Measurements from ENCODE around the gene R3HDML.

The R3HDML gene

DNA sequence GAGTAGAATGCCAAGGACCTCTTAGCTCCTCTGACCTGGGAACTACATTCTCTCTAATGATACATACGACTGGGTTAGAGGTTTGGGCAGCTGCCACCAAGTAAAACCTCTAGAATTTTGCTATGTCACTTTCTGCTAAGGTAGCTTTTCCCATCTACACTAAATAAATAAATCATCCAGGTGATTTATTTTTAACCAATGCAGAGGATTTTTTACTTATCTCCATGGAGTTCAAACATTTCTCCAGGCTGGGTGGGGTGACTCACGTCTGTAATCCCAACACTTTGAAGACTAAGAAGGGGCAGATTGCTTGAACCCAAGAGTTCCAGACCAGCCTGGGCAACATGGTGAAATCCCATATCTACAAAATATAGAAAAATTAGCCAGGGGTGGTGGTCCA, 45.8 kb downstream of the R3HDML start:
- Mint-ChIP-seq H3K36me3 (no peaks in the 10 kb centered on the region), H3K4me3 (no peak overlapping the region), H3K4me1 (peaks cover 3% of the 10 kb centered on the region), H3K27ac (no peak overlapping the region), H3K9me3 (no peaks in the 10 kb centered on the region), H3K27me3 (peaks cover 4% of the 10 kb centered on the region)

DNA sequence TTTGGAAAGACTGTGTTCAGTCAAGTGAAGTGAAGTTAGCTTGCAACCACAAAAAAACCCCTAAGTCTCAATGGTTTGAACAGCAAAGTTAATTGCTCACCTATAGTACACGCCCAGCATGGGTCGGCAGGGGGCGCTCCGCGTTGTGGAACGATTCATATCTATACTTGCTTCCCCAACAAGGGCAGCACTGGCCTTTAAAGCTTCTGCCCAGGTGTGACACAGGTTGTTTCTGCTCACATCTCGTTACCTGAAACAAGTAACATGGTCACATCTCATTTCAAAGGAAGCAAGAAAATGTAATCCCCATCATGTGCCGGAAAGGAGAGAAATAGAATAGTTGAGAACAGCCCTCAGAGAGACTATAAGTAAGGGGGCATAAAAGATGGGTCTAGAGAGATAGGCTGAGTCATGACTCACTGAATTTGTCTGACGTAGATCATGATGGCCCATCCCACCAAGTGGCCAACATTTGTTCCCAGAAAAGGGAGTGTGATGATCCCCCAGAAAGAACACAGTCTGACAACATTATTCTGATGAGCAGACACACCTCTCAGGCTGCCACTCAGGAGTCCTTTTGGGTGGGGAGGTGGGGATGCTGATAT, 47.7 kb downstream of the R3HDML start:
- Mint-ChIP-seq H3K36me3 (no peaks in the 10 kb centered on the region), H3K9me3 (no peaks in the 10 kb centered on the region), H3K4me1 (peaks cover 8% of the 10 kb centered on the region), H3K4me3 (no peak overlapping the region), H3K27ac (no peak overlapping the region), H3K27me3 (peaks cover 6% of the 10 kb centered on the region)

DNA sequence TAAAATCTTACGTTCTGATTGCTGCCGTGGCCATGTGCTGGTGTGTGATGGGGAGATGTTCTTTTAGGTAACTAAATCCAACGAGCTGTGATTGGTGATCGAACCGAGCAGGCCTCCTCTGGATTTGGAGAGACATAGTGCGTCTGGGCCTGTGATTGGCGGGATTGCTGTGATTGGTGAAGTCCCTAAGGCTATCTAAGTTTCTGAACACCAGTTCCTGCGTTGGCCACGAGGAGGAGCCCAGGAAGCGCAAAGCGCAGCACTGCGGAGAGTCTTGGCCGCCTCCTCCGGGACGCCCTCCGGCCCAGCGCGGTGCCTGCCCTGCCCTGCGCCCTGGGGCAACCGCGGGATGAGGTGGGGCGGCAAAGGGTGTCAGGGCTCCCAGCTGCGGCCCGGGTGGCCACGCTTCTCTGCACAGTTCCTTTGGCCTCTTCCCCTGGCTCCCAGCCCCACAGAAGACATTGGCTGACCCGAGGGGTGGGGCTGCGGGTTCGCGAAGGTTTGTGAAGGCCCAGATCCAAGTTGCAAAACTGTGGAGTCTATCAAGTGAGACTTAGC, 51.7 kb downstream of the R3HDML start:
- Mint-ChIP-seq H3K9me3 (no peaks in the 10 kb centered on the region), H3K36me3 (no peaks in the 10 kb centered on the region), H3K27me3 (peaks cover 5% of the 10 kb centered on the region), H3K4me3 (no peak overlapping the region), H3K27ac (no peak overlapping the region), H3K4me1 (peaks cover 8% of the 10 kb centered on the region)

DNA sequence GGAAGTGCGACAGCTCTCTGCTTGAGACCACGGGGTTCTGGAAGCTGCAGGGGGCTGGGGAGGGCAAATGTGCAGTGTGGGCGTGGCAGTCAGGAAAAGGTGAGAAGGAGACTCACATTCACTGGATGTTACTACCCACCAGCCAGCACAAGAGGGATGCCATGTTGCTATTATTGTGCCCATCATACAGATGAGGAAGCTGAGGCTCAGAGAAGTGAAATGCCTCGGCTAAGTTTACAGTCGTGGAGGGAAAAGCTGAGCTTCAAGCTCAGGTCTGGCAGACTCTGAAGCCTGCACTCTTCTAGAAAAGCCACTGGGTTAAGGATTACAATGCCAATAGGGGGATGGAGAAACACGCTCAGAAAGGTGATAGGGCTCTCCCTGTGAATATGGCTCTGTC, 53.0 kb downstream of the R3HDML start:
- Mint-ChIP-seq H3K9me3 (no peaks in the 10 kb centered on the region), H3K36me3 (no peaks in the 10 kb centered on the region), H3K27me3 (peaks cover 5% of the 10 kb centered on the region), H3K4me3 (no peak overlapping the region), H3K27ac (no peak overlapping the region), H3K4me1 (peaks cover 4% of the 10 kb centered on the region)

DNA sequence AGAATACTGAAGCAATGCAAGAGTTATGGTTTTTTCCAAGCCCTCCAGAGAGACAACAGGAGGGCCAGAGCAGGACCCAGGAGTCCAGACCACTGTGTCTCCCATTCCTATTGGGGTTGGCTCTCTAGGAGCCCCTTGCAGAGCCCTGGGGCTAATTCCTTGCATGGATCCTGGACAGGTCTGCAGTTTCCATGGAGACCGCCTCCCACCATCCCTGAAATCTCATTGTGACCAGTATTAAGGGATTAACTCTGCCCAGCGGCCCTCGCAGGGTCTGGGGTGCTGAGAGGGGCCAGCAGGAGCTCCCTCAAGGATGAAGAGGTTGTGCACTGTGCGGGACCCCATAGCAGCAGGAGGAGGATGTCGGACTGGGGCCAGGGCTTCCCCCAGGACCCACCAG, 53.4 kb downstream of the R3HDML start:
- H3K27me3 Mint-ChIP-seq = peaks cover 5% of the 10 kb centered on the region
- no peaks in the 10 kb centered on the region for H3K36me3 Mint-ChIP-seq
- no peaks in the 10 kb centered on the region for H3K9me3 Mint-ChIP-seq
- H3K4me1 Mint-ChIP-seq = peaks cover 4% of the 10 kb centered on the region
- H3K4me3 Mint-ChIP-seq = no peak overlapping the region
- H3K27ac Mint-ChIP-seq = no peak overlapping the region

DNA sequence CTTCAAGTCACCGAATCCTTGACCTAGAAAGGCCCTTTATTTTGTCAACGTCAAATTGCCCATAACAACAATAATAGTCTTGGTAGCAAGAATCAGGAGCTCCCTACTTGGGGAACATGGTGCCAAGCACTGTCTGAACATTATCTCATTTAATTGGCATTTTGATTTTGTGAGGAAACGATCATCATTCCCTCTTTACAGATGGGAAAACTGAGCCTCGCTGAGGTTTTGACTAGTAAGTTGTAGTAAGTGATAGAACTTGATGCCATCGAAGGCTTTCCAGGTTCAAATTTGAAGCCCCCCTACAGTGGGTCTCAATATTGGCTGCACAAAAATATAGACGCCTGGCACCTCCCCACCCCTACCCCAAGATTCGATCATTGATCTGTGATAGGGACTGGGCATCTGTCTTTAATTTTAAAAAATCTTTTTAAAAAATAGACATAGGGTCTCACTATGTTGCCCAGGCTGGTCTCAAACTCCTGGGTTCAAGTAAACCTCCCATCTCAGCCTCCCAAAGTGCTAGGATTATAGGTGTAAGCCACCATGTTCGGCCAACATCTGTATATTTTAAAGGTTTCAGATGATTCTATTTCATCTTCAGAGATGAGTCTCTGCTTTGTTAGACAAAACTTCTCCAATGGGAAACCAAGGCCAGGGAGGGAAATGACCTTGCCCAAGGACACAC, 55.4 kb downstream of the R3HDML start:
- H3K36me3 Mint-ChIP-seq = no peaks in the 10 kb centered on the region
- peaks cover 4% of the 10 kb centered on the region for H3K4me1 Mint-ChIP-seq
- H3K4me3 Mint-ChIP-seq = no peak overlapping the region
- H3K27ac Mint-ChIP-seq = no peak overlapping the region
- peaks cover 4% of the 10 kb centered on the region for H3K27me3 Mint-ChIP-seq
- no peaks in the 10 kb centered on the region for H3K9me3 Mint-ChIP-seq

DNA sequence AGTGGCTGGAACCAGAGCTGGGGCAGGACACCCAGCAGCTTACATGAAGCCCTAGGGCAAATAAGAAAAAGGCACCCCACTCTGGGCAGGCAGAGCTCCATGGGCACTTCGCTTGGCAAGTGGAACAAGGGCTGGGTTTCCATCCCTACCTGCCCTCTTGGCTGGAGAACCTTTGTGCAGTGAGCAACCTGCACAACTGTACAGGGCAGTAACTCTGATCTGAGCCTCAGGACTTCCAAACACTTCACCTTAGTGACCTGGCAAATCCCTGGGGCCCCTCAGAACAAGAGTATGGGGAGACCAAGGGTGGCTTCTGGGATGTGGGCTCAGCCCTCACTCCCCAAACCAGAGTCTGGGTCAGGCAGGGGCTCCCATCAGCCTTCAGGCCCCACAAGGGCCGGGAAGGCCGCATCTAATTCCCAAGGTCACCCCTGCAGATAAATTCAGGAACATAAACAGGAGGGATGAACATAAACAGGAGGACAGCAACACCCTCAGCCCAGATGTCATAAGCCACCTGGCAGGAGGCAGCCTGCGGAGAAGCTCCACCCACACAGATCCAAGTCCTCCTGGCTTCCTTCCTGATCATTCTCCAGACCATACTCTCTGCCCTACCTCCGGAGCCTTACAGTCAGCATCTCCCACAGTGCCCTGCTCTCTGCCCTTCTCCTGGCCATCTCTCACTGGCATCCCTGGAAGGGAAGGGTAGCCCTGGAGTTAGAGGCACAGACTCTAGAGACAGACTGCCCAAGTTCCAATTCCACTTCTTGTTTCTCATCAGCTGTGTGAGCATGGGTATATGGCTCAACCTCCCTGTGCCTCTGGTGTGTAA, 56.1 kb downstream of the R3HDML start:
- Mint-ChIP-seq H3K9me3 (no peaks in the 10 kb centered on the region), H3K27ac (no peak overlapping the region), H3K4me1 (peaks cover 4% of the 10 kb centered on the region), H3K36me3 (no peaks in the 10 kb centered on the region), H3K4me3 (no peak overlapping the region), H3K27me3 (peaks cover 2% of the 10 kb centered on the region)

DNA sequence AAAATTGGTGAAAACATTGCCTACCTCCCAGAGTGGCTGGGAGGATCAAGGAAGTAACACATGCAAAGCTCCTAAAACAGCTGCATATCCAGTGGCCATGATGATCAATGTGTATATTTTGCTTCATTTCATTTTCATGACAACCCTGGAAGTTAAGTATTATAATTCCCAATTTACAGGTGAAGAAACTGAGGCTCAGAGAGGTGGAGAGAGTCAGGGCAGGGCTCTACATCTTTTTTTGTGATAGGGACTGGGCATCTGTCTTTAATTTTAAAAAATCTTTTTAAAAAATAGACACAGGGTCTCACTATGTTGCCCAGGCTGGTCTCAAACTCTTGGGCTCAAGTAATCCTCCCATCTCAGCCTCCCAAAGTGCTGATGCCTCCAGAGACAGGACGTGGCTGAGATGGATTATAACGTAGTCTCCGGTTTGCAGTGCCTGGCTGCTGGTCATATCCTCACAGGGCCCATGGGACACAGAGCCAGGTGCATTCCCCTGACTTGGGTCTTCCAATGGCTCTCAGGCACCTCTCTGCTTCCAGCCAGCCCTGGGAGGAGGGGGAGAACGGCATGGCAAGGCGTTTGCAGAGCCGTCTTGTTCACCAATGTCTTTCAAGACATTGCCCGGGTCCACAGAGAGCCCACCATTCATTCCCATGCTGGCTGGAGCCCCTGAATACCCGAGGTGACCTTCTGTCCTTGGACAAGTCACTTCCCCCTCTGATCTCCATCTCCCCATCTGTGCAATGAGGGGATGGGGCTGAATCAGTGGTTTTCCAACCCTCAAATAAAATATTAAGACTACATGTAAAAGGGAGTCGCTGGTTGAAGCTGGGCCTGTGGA, 57.0 kb downstream of the R3HDML start:
- Mint-ChIP-seq H3K4me1 (no peaks in the 10 kb centered on the region), H3K27me3 (no peaks in the 10 kb centered on the region), H3K4me3 (no peak overlapping the region), H3K9me3 (no peaks in the 10 kb centered on the region), H3K27ac (no peak overlapping the region), H3K36me3 (no peaks in the 10 kb centered on the region)

DNA sequence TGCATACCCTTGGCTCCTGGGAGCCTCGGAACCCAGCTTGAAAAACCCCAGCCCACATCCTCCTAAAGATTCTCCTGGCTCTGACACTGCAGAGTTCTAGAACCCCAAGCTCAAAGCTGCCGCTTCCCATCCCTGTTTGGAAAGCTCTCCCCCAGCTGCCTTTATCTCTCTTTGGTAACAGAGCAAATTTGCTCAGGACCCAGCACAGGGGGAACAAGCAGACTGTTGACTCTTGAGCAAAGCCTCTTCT, 57.5 kb downstream of the R3HDML start:
- Mint-ChIP-seq H3K36me3 (no peaks in the 10 kb centered on the region), H3K27ac (no peak overlapping the region), H3K27me3 (no peaks in the 10 kb centered on the region), H3K9me3 (no peaks in the 10 kb centered on the region), H3K4me1 (no peaks in the 10 kb centered on the region), H3K4me3 (no peak overlapping the region)

DNA sequence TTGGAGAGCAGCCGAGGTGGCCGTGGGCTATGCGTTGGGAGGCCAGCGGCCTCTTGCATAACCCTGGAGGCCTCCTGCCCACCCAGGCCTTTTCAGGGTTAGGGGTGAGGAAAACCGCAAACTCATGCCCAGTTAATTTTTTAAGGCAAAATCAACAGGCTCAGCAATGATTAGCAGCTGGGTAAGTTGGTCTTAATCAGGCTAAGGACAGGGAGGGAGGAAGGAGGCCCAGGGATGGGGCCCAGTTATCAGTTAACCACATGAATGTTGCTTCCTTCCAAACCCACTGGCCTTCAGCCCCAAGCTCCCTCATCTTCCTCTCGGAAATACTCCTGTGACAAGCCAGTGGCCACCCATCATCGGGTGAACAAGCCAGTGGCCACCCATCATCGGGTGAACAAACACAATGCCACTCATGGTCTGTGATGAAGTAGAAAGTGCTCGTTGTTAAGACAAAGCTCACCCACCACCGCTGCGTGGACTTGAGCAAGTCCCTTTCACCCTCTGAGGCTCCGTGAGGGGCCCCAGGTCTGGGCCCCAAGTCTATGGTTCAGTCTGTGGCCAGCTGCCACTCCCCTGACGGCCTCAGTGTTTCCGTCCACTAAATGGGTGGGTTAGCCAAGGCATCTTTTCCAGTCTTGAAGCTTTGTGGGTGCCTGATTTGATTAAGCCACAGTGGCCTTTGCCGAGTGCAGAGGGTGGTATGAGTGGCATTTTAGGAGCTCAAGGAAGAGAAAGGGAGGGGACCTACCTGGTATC, 58.0 kb downstream of the R3HDML start:
- Mint-ChIP-seq H3K27me3 (no peaks in the 10 kb centered on the region), H3K36me3 (no peaks in the 10 kb centered on the region), H3K4me3 (no peak overlapping the region), H3K27ac (no peak overlapping the region), H3K4me1 (no peaks in the 10 kb centered on the region), H3K9me3 (no peaks in the 10 kb centered on the region)

DNA sequence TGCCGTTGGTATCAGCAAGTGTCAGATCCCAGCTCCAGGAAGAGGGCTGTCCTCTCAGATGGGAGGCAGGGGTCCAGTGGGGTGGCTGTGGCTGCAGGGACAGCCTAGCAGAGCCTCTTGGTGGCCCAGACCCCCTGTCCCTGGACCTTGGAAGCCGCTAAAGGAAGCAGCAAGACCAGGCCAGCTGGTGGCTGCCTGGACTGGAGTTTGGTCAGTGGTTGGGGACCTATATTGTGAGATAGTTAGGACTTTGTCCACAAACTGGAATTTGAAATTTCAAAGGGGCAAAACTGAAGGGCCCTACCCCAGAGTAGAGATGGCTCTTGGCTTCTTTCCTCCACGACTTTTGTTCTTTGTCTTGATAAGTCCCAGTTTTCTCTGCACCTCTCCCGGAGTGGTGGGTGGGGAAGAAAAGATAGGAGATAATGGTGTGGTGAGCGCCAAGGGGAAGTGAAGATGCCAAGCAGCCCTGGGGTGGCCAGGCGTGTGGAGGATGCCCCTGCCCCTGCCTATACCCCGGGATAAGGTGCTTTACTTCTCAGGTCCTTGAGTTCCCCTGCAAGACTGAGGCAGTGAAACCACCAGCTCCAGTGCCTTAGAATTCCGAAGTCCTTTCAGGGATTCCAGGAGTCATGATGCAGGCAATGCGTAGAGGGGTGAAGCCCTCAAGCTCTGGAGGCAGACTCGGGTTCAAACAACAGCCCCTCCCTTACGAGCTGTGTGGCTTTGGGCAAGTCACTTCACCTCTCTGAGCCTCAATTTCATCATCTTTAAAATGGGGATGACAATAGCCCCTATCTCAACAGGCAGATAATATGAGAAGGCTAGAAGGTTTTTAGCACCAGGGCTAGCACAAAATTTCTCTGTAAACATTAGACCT, 58.9 kb downstream of the R3HDML start:
- H3K9me3 Mint-ChIP-seq = no peaks in the 10 kb centered on the region
- no peaks in the 10 kb centered on the region for H3K27me3 Mint-ChIP-seq
- no peak overlapping the region for H3K27ac Mint-ChIP-seq
- H3K36me3 Mint-ChIP-seq = no peaks in the 10 kb centered on the region
- no peak overlapping the region for H3K4me3 Mint-ChIP-seq
- H3K4me1 Mint-ChIP-seq = no peaks in the 10 kb centered on the region

DNA sequence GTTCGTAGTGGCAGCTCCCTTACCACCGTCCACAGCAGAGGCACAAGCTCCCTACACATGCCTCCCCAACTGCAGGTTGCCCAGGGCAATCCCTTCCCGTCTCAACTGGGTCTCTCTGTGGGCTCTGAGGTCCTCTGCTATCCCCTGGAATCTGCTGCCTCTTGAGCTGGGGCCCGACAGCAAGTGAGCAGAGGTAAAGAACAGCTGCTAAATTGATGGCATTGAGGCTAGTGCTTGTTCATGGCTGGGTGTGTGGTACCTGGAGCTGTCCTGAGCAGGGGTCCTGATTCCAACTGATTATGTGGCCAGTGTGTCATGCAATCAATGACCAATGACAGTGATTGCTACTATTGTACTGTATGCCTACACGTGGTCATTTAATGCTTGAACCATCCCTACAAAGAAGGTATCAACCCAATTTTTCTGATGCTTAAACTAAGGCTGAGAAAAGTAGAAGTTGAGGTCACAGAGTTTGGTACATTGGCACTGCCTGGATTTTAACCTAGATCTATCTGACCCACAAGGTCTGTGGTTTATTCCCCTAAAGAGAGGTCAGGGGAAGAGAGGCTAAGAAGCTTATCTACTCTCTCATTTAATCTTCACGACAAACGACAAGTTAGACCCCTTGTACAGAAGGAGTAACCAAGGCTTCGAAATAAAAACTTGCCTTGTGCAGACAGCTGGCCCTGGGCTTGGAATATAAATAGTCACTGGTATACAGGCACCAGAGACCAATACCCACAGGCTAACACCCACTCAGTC, 59.7 kb downstream of the R3HDML start:
- no peak overlapping the region for H3K4me3 Mint-ChIP-seq
- no peaks in the 10 kb centered on the region for H3K27me3 Mint-ChIP-seq
- no peaks in the 10 kb centered on the region for H3K4me1 Mint-ChIP-seq
- H3K36me3 Mint-ChIP-seq = no peaks in the 10 kb centered on the region
- no peaks in the 10 kb centered on the region for H3K9me3 Mint-ChIP-seq
- H3K27ac Mint-ChIP-seq = no peak overlapping the region

DNA sequence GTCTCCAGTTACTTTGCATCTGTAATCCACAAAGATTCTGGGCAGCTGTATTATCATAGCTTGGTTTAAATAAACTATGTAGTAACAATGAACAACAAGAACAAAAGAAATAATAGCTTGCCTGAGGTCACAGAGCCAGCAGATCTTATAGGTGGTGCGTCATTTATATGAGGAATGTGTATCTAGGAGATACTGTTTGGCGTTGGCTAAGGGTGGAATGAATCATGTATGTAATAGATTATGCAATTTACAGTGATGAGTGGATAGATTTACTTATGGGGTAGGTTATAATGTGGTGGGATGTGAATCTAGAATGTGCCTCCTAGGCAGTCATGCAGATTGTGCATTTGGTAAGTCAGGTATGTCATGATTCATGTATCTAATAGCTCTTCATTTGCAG, 61.5 kb downstream of the R3HDML start:
- Mint-ChIP-seq H3K9me3 (no peaks in the 10 kb centered on the region), H3K4me3 (no peak overlapping the region), H3K36me3 (no peaks in the 10 kb centered on the region), H3K27ac (no peak overlapping the region), H3K4me1 (no peaks in the 10 kb centered on the region), H3K27me3 (no peaks in the 10 kb centered on the region)

DNA sequence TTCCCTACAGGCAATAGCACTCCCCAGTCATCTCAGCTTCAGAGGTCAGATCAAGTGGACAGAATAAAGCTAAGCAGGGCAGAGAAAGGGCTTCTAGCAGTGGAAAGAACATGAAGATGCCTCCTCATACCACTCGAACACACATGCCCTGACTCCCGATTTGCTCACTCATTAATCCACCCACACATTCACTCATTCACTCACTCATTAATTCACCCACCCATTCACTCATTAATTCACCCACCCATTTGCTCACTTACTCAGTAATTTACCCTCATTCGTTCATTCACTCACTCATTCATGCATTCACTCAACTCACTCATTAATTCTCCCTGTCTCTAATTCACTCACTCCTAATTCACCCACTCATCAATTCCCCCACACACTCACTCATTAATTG, 62.6 kb downstream of the R3HDML start:
- Mint-ChIP-seq H3K4me3 (no peak overlapping the region), H3K27ac (no peak overlapping the region), H3K36me3 (no peaks in the 10 kb centered on the region), H3K4me1 (no peaks in the 10 kb centered on the region), H3K9me3 (no peaks in the 10 kb centered on the region), H3K27me3 (no peaks in the 10 kb centered on the region)
